K562 (cell line): Measurements from ENCODE around the gene UGT2A2. TPM values are rescaled to one million over a fixed set of nuclear protein-coding genes. Genes with fewer than 3 reads are reported as not detected.

Experiments
- DEAF1 ChIP-seq: fragments of 450-650 bp; formaldehyde crosslinking; IDR thresholded peaks from 2 replicates; pipeline ENCODE4 v1.4.0; 2020; ENCODE audit warnings: mild to moderate bottlenecking, moderate library complexity
- ZKSCAN8 ChIP-seq: fragments of 200-800 bp; sonication (Bioruptor generic); IDR thresholded peaks from 2 replicates; pipeline ENCODE4 v1.6.1; 2016; ENCODE audit warnings: missing genetic modification characterization, missing compliant biosample characterization
- ZNF592 ChIP-seq: fragments of 450-650 bp; IDR thresholded peaks from 2 replicates; pipeline ENCODE4 v1.6.1; 2017; ENCODE audit warnings: antibody characterized with exemption, mild to moderate bottlenecking
- ZNF609 ChIP-seq: sonication (generic); formaldehyde crosslinking; IDR thresholded peaks from 2 replicates; pipeline ENCODE4 v1.8.1; 2023; ENCODE audit warnings: missing genetic modification reagents, mild to moderate bottlenecking, borderline replicate concordance
- ZNF668 ChIP-seq: fragments of 250-450 bp; sonication (Bioruptor Pico); IDR thresholded peaks from 2 replicates; pipeline ENCODE4 v1.8.0; 2022; ENCODE audit warnings: mild to moderate bottlenecking, inconsistent platforms
- ZNF75A ChIP-seq: fragments of 450-650 bp; formaldehyde crosslinking; IDR thresholded peaks from 2 replicates; pipeline ENCODE4 v1.4.0; 2020; ENCODE audit warnings: mild to moderate bottlenecking
- ZNF764 ChIP-seq: fragments of 250-450 bp; sonication (Bioruptor Pico); IDR thresholded peaks from 2 replicates; pipeline ENCODE4 v1.4.0; 2020; ENCODE audit warnings: low read depth, mild to moderate bottlenecking, moderate library complexity
- polyA plus RNA-seq, 8 experiments: library from polyadenylated mRNA; depleted of rRNA in 4 of 8; stranded (reverse) in 5 of 8; unstranded in 3 of 8; fragments of >200 nt; fragmentation: Nextera tagmentation in 2 of 8; fragmentation: Illumina TruSeq in 1 of 8; extraction: Ambion mirVana in 2 of 8; extraction: Trizol in 1 of 8; gene quantifications; 2 replicates each; pipeline versions ENCODE4 v1.2.1 to v1.2.3, GENCODE V29; 2011 to 2014; ENCODE audit warnings: inconsistent platforms in 1 of 8, missing spikeins in 1 of 8
- total RNA-seq, 7 experiments: library from RNA; depleted of rRNA in 6 of 7; stranded (reverse); fragments of >200 nt in 6 of 7; fragmentation: Illumina TruSeq in 2 of 7; extraction: Trizol in 2 of 7; gene quantifications; 2 replicates each; pipeline versions ENCODE4 v1.2.1 to v1.2.3, GENCODE V29; 2011 to 2021; ENCODE audit warnings: low replicate concordance in 1 of 7

UGT2A2 gene
- total and polyA plus RNA-seq, 9 of the 15 experiments (the other 6 are each of a cell fraction or from before 2014, with no cell fraction given): not detected

GRCh38 chr4:69658133-69658532, 18.7 kb upstream of the UGT2A2 start (continued):
- TF ChIP-seq ZNF592 (no peak), DEAF1 (no peak), ZNF764 (CRISPR knock-in tag) (no peak), ZKSCAN8 (CRISPR knock-in tag) (no peak), ZNF668 (CRISPR knock-in tag) (no peak), ZNF75A (CRISPR knock-in tag) (no peak), ZNF609 (no peak)
